ENCODE data around the gene NPB. TPM values are rescaled to one million over a fixed set of nuclear protein-coding genes. Genes with fewer than 3 reads are reported as not detected.

Gene NPB
- total RNA-seq, 2 experiments from 2014 or later, result 0.20 TPM; not detected in 1

DNA sequence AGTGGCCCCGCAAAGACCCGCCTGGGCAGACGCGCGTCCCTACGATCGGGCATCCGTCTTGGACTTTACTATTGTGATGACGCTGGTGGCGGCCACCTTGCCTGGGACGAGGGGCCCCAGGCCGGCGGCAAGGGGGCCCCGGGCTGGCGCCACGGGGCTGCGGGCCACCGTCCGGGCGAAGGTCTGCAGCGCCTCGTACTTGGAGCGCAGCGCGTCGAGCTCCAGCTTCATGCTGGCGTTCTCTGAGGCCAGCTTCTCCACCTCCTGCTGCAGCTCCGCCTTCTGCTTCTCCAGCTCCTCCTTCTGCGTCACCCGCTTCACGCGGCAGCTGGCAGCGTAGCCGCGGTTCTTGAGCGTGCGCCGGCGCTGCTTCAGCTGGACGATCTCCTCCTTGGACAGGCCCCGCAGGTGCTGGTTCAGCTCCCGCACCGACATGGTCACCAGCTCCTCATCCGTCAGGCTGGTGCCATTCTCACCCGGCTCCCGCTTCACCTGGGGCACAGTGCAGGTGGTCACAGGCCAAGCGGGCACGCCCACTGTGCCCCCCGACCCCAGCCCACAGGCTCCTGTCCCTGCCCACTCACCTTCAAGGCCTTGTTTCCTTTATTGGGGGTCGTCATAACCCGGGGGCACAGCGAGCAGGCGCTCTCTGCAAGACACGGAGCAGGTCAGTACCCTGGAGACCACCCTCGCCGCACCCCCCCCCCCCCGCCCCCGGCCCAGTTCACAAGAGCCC is 20.7 kb downstream of the NPB start:
- Mint-ChIP-seq H3K4me1 (ENCODE audit: low read depth) (peaks cover 29% of the 10 kb centered on the region), H3K27ac (no peak overlapping the region), H3K4me3 (no peak overlapping the region), H3K36me3 (ENCODE audit: low read depth) (peaks cover 10% of the 10 kb centered on the region), H3K27me3 (no peaks in the 10 kb centered on the region), H3K9me3 (no peaks in the 10 kb centered on the region)
- POLR2A ChIA-PET, result no interaction called here
- TF ChIP-seq, protein P1, sequence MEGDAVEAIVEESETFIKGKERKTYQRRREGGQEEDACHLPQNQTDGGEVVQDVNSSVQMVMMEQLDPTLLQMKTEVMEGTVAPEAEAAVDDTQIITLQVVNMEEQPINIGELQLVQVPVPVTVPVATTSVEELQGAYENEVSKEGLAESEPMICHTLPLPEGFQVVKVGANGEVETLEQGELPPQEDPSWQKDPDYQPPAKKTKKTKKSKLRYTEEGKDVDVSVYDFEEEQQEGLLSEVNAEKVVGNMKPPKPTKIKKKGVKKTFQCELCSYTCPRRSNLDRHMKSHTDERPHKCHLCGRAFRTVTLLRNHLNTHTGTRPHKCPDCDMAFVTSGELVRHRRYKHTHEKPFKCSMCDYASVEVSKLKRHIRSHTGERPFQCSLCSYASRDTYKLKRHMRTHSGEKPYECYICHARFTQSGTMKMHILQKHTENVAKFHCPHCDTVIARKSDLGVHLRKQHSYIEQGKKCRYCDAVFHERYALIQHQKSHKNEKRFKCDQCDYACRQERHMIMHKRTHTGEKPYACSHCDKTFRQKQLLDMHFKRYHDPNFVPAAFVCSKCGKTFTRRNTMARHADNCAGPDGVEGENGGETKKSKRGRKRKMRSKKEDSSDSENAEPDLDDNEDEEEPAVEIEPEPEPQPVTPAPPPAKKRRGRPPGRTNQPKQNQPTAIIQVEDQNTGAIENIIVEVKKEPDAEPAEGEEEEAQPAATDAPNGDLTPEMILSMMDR (IDR thresholded peaks at IDR 0.05), result no peak
- no peak for ATAC-seq (ENCODE audit: poor library complexity)
- DNase-seq, result no peak
- Histone ChIP-seq H3K27me3 (ENCODE audit: control insufficient read depth in 1 of 2, insufficient read depth in 2 of 2, low read length in 2 of 2) (no peaks in the 10 kb centered on the region), H3K4me1 (ENCODE audit: insufficient read depth, low read length) (peaks cover 52% of the 10 kb centered on the region), H3K4me3 (ENCODE audit: low read length) (no peak overlapping the region), H3K27ac (ENCODE audit: low read depth in 1 of 2, low read length in 2 of 2) (no peak overlapping the region), H3K36me3 (ENCODE audit: insufficient read depth, low read length) (peaks cover 4% of the 10 kb centered on the region), H3K9me3 (ENCODE audit: control insufficient read depth in 1 of 2, insufficient read depth in 1 of 2, low read length in 2 of 2) (no peaks in the 10 kb centered on the region)
- intact Hi-C loops (cut with DNase I, micrococcal nuclease), result no loop called here
- CTCF ChIA-PET, result no interaction called here

GRCh38 chr17:81923302-81924260 is 21.5 kb downstream of the NPB start:
- H3K4me1 ChIP-seq (ENCODE audit: insufficient read depth, low read length), result peaks cover 55% of the 10 kb centered on the region
- intact Hi-C loops (cut with DNase I, micrococcal nuclease), result no loop called here
- H3K4me3 ChIP-seq (ENCODE audit: low read length), result peak overlapping the region; percentile 8
- ChIA-PET CTCF (interaction anchor here (1.2 kb wide), 1 partner anchor 36 kb away, joined by 3 read pairs; no protein-coding TSS in a partner anchor), POLR2A (interaction anchor here (0.7 kb wide), 1 partner anchor 62 kb away, joined by 3 read pairs; no protein-coding TSS in a partner anchor)
- TF ChIP-seq, protein P1 (IDR thresholded peaks at IDR 0.05), result no peak
- ATAC-seq (ENCODE audit: poor library complexity), result no peak
- H3K36me3 Mint-ChIP-seq (ENCODE audit: low read depth), result peaks cover 4% of the 10 kb centered on the region
- peaks cover 4% of the 10 kb centered on the region for H3K36me3 ChIP-seq (ENCODE audit: insufficient read depth, low read length)
- DNase-seq, result peak in 2 of 14 experiments; percentile 57 to 62
- H3K27me3 Mint-ChIP-seq, result no peaks in the 10 kb centered on the region
- peaks cover 4 to 7% of the 10 kb centered on the region in 2 experiments for H3K27me3 ChIP-seq (ENCODE audit: control insufficient read depth in 1 of 2, insufficient read depth in 2 of 2, low read length in 2 of 2)
- H3K9me3 ChIP-seq (ENCODE audit: control insufficient read depth in 1 of 2, insufficient read depth in 1 of 2, low read length in 2 of 2), result no peaks in the 10 kb centered on the region
- no peak overlapping the region for H3K27ac ChIP-seq (ENCODE audit: low read depth in 1 of 2, low read length in 2 of 2)
- H3K4me3 Mint-ChIP-seq, result peak overlapping the region; percentile 68
- no peak overlapping the region for H3K27ac Mint-ChIP-seq
- H3K4me1 Mint-ChIP-seq (ENCODE audit: low read depth), result peaks cover 21% of the 10 kb centered on the region
- H3K9me3 Mint-ChIP-seq, result no peaks in the 10 kb centered on the region
